ENCODE data around the gene MSANTD3.
A peak's percentile ranks its signal among the peaks of the same experiment; 100 is the strongest.
"Not testable (repeated sequence)": the region's sequence is repeated elsewhere in the genome, so short reads cannot be mapped to it uniquely, and the experiment has no call there.

The MSANTD3 gene

GRCh38 chr9:100430286-100430940 is 3.5 kb downstream of the MSANTD3 start:
- DNase-seq: no peak

- no peak for DNase-seq
Measured at GRCh38 chr9:100431886-100432285, 4.9 kb downstream of the MSANTD3 start.

DNA sequence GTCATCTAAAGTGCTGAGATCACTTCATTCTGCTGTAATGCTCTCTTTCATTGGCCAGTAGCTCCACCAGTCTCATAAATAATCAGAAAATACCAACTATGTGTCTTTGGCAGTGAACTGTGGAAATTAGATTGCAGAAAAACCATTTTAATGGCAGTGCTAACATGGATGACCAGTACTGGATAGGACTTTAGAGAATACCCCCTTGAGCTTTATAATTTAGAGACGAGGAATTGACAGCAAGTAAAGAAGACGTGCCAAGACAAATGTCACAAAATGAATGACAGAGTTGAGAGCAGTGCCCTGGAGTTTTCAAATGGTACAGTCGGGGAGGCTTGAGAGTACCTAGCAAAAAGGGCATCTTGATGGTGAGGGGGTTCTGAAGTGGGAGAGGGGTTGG is 5.8 kb downstream of the MSANTD3 start:
- DNase-seq: no peak

DNA sequence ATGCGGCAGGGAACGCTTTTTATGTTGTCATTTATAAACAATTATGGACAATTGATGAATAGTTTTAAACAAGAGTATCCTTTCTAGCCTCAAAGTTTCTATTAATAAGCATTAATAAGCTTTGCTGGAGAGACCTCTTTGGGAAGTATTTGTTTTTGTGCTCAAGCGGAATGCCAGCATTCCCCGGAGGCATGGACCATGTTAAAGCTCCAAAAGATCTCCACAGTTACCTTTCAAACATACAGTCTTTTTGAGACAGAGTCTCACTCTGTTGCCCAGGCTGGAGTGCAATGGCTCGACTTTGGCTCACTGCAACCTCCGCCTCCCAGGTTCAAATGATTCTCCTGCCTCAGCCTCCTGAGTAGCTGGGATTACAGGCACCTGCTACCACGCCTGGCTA is 9.6 kb downstream of the MSANTD3 start:
- no peak for DNase-seq

- DNase-seq: peak; percentile 78
Measured at GRCh38 chr9:100437860-100438805, 11.2 kb downstream of the MSANTD3 start.

- DNase-seq: no peak
Measured at GRCh38 chr9:100440071-100440470, 13.1 kb downstream of the MSANTD3 start.

GRCh38 chr9:100440487-100440886 is 13.5 kb downstream of the MSANTD3 start:
- not testable (repeated sequence) for DNase-seq

DNA sequence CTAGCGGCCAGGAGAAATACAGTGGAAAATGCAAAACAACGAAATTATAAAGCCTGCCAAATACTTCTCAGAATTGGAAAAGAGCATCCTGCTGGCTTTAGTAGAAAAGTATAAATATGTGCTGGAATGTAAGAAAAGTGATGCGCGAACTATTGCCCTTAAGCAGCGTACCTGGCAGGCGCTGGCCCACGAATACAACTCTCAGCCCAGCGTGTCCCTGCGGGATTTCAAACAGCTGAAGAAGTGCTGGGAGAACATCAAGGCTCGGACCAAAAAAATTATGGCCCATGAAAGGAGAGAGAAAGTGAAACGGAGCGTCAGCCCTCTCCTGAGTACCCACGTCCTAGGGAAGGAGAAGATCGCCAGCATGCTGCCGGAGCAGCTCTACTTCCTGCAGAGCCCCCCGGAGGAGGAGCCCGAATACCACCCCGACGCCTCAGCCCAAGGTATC is 15.0 kb downstream of the MSANTD3 start:
- no peak for DNase-seq

GRCh38 chr9:100443781-100444768 is 17.1 kb downstream of the MSANTD3 start:
- no peak for DNase-seq

DNA sequence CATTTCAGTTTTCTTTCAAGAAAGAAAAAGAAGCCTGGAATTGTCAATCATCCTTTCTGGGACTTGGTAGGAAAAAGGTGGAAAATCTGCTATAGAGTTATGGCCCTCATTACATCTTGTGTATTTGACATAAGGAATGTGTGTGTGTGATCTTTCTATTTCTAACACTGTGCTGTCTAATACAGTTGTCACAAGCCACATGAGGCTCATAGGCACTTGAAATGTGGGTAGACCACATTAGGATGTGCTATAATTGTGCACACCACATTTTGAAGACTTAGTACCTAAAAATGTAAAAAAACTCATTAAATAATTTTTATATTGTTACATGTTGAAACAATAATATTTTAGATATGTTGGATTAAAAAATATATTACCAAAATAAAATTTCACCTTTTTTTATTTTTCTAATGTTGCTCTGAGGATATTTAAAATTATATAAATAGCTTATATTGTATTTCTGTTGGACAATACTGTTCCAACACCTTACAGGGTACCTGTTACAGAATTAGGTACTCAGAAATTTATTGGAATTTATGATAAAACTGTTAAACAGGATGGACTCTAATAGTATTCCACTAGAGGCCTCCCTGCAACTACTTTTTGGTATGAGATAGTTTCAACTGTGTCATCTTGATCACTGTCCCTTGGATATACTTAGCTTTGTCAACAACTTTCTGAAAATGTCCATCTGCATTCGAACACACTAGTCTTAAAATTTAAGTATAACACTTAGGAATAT is 18.4 kb downstream of the MSANTD3 start:
- DNase-seq: no peak

- DNase-seq: no peak
Measured at GRCh38 chr9:100445903-100446549, 19.1 kb downstream of the MSANTD3 start.

DNA sequence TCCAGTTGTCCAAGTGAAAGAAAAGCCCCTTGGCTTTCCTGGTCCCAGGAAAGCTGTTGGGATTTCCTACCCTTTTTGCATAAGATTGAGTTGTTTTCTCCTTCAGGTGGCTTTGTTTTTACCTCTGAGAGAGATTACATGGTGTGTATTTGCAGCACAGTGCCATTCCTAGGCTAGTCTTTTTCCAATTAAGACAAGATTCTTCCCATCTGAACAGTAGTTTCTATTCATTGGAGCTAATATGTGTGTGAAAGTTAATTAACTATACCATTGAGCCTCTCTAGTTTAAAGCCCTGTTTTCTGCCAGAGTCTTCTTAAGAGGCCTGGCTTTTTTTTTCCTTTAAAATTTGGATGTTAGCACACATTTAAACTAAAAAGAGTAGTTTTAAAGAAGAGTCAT is 20.1 kb downstream of the MSANTD3 start:
- DNase-seq: no peak

DNA sequence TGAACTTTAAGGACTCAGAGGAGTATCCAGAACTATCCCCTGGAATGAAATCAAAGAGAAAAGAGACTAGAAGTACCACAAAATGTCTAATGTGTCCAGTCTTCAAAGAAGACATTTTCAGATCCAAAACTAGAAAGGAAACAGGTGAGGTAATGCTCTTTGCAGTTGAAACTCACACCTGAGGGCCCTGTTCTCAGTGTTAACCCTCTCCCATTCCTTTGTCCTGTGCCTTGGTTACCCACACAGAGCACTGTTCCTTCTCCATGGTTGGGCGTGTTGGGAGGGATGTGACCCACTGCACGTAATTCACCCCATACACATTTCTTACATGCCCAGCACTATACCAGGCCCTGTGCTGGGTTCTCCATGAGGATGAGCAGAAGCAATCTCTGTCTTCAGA is 21.3 kb downstream of the MSANTD3 start:
- no peak for DNase-seq

DNA sequence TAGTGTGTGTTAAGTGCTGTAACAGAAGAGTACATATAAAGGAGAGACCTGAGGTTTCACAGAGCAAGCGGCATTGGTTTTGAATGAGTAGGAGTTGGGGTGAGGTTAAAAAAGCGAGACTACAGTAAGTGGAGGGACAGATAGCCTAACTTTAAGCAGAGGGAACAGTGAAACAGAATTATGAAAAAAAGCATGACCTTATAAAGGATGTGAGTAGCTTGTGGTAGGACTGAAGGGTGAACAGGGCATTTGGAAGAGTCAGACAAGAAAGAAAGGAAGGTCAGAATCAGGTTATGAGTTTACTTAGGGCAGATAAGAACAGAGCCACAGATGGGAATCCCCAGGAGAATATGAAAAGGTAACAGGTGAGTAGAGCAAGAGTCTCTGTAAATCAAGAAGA is 22.5 kb downstream of the MSANTD3 start:
- DNase-seq: no peak

DNA sequence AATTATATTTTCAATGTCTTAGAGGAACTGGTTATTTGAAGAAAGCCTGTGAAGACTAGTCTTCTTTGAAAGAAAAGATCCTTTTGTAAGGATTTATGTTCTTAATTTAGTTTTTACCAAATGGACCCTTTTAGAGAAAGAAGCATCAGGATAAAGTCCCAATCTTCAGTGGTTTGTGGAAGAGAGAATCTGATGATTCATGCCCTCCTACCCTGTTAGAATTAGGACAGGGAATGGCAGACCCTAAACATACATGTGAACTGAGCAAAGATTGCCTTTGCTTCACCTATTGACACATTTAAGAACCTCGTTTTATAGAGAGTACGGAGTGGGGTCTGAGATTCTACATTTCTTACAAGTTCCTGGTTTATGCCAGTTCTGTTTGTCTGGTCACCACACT is 26.0 kb downstream of the MSANTD3 start:
- DNase-seq: no peak

DNA sequence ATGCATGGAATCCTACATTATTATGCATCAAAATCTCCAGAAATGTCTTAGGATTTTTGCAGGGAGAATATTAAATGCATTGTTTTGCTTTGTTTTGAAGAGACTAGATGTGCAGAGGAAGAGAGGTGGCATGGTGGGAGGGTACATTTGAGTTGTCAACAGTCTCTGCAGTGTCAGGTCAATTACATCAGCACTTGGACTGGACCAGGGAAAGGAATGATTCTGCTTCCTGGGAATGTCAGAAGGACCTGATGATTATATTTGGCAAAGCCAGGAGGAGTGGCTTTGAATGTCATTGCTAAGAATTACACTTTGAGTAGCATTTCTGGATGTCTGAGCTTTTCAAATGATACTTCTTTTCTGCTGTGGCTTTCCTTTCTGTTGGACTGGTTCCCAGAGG is 28.5 kb downstream of the MSANTD3 start:
- DNase-seq: no peak

- no peak for DNase-seq
Measured at GRCh38 chr9:100457517-100457916, 30.6 kb downstream of the MSANTD3 start.

GRCh38 chr9:100459963-100460362 is 33.0 kb downstream of the MSANTD3 start:
- no peak for DNase-seq

DNA sequence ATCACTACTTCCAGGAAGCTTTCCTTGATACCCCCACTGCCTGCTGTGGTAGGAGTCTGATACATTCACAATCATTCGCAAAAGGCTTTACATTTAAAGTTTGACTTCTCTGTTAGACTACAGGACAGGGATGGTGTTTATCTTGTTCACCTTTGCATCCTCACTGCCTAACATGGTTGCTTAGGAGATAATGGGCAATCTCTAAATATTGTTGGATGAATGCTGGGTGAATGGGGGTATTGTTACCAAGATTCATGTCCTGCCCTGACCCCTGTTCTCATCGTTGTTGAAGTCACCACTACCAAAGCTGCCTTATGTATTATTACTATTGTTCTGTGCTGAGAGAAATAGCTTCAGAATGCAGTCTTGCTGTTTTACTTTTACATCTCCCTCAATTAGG is 38.3 kb downstream of the MSANTD3 start:
- no peak for DNase-seq

- no peak for DNase-seq
Measured at GRCh38 chr9:100465761-100466160, 38.8 kb downstream of the MSANTD3 start.

DNA sequence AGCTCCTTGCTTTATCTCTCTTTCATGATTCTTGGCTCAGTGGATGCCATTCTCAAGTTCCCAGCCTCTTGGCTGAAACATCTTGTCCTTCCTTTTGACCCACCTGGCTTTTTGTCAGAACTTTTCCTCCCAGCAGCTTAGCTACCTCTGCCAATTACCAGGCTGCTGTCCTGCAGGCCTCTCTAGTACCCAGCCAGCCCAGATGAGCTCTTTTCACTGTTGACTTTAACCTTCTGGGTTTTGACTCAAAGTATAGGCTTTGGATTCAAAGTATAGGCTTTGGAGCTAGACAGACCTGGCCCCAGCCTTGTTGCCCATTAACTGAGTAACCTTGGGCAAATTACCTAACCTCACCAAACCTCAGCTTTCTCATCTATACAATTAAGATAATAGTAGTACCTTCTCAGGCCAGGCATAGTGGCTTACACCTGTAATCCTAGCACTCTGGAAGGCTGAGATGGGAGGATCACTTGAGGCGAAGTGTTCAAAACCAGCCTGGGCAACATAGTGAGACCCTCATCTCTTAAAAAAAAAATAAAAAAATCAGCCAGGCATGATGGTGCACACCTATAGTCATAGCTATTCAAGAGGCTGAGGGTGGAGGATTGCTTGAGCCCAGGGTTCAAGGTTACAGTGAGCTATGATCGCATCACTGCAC is 39.4 kb downstream of the MSANTD3 start:
- DNase-seq: no peak
